Colonic mucosa (tissue), 4 donors: Measurements from ENCODE around the gene DCPS. TPM values are rescaled to one million over a fixed set of nuclear protein-coding genes. Genes with fewer than 3 reads are reported as not detected.
A peak's percentile ranks its signal among the peaks of the same experiment; 100 is the strongest.
"Not testable (repeated sequence)": the region's sequence is repeated elsewhere in the genome, so short reads cannot be mapped to it uniquely, and the experiment has no call there.

Source experiments
- DNase-seq: peaks from one replicate; pipeline ENCODE4 v3.0.0-alpha.2; 2020
- H3K27ac ChIP-seq: fragments of 200-600 bp; one replicate; pipeline ENCODE4 v1.8.0; 2021
- H3K27me3 ChIP-seq: fragments of 200-600 bp; one replicate; pipeline ENCODE4 v1.8.0; 2021
- H3K36me3 ChIP-seq: fragments of 200-600 bp; one replicate; pipeline ENCODE4 v1.8.0; 2021
- H3K4me1 ChIP-seq: fragments of 200-600 bp; one replicate; pipeline ENCODE4 v1.8.0; 2021; ENCODE audit warnings: mild to moderate bottlenecking
- H3K4me3 ChIP-seq: fragments of 200-600 bp; one replicate; pipeline ENCODE4 v1.8.0; 2021
- H3K9ac ChIP-seq, 2 donors: one replicate each; pipeline ENCODE4 v1.7.0; 2013; ENCODE audit warnings: control low read depth in 2 of 2, low read depth in 2 of 2, low read length in 2 of 2
- H3K9me3 ChIP-seq: fragments of 200-600 bp; one replicate; pipeline ENCODE4 v1.8.0; 2021
- CTCF ChIP-seq: fragments of 200-600 bp; IDR thresholded peaks from one replicate; pipeline ENCODE4 v1.8.0; 2022; ENCODE audit warnings: antibody characterized with exemption, mild to moderate bottlenecking
- intact Hi-C: fragments of 100-400 bp; cut with DNase I; formaldehyde crosslinking; loops from one replicate; pipeline ENCODE4 v1.14.1; 2022
- total RNA-seq, 2 donors: library from RNA; stranded (reverse); fragmentation: NEBNext Ultra II Directional in 1 of 2; extraction: Animal tissue kit (Norgen Biotek cat#: 25700) in 1 of 2; gene quantifications; one replicate each; pipeline ENCODE4 v1.2.1, GENCODE V29; 2021
- donor health status: healthy.
- donor health status: DM: no; HTN: no; CAD: no.
- donor health status: DM: no; HTN: no; CAD: no.

The DCPS gene
- total RNA-seq, 2 donors from 2014 or later, result 17.2 to 31.1 TPM

- DNase-seq, result no peak
- Histone ChIP-seq H3K27ac (no peak overlapping the region), H3K27me3 (no peaks in the 10 kb centered on the region), H3K4me1 (no peaks in the 10 kb centered on the region), H3K9me3 (no peaks in the 10 kb centered on the region), H3K4me3 (no peak overlapping the region), H3K36me3 (no peaks in the 10 kb centered on the region), H3K9ac (no peak overlapping the region)
- no peak for TF ChIP-seq CTCF
- intact Hi-C loops, result no loop called here
These were observed 40.6 kb downstream of the DCPS start for GRCh38 chr11:126344141-126345080.

- no peaks in the 10 kb centered on the region for H3K27me3 ChIP-seq
- H3K27ac ChIP-seq, result no peak overlapping the region
- DNase-seq, result no peak
- H3K36me3 ChIP-seq, result no peaks in the 10 kb centered on the region
- H3K9ac ChIP-seq, result no peak overlapping the region
- no peak for TF ChIP-seq CTCF
- no peaks in the 10 kb centered on the region for H3K4me1 ChIP-seq
- H3K4me3 ChIP-seq, result no peak overlapping the region
- intact Hi-C loops, result no loop called here
- no peaks in the 10 kb centered on the region for H3K9me3 ChIP-seq
These were observed 41.4 kb downstream of the DCPS start for GRCh38 chr11:126345283-126345682.

DNA sequence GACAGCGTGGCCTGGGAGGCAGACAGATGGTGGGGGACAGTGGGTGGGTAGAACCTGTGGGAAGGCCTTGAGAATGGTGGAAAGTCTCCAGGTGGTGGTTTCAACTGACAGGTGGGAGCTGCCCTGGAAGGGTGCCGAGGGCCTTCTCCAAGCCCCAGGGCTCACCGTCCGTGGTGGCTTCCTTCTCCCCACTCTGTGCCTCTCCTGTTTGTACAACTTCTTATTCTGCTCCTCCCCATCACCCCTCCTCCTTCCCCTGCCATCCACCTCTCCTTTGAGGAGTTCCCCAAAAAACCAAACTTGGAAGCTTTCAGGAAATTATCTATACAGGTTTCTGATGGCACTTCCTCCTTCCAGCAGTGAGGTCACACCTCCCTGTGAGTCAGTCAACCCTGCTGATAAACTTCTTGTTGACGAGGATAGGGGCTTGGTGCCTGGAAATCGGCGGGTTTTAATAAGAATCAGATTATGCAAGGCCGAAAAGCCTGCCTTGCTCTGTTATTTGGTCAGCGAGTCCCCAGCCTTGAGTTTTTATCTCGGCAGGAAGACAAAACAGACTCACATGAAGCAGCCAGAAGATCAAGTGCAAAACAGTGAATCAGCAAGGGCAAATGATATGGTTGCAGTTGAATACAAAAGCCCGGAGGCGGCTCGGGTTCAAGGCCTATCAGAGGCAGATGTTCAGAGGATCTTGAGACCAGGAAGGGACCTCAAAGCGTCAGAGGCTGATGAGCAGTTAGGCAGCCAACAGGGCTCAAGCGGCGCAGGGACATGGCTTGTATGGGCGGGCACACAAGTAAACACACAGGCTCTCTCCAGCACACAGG, 42.1 kb downstream of the DCPS start:
- Histone ChIP-seq H3K27ac (peak overlapping the region; percentile 37), H3K36me3 (no peaks in the 10 kb centered on the region), H3K4me3 (no peak overlapping the region), H3K27me3 (no peaks in the 10 kb centered on the region), H3K4me1 (no peaks in the 10 kb centered on the region), H3K9ac (no peak overlapping the region), H3K9me3 (no peaks in the 10 kb centered on the region)
- TF ChIP-seq CTCF, result no peak
- intact Hi-C loops, result no loop called here
- peak; percentile 37 for DNase-seq

GRCh38 chr11:126346586-126346940, 42.7 kb downstream of the DCPS start:
- DNase-seq, result no peak
- intact Hi-C loops, result no loop called here
- TF ChIP-seq CTCF, result no peak
- Histone ChIP-seq H3K36me3 (no peaks in the 10 kb centered on the region), H3K9me3 (no peaks in the 10 kb centered on the region), H3K9ac (no peak overlapping the region), H3K27ac (peak overlapping the region; percentile 37), H3K4me1 (no peaks in the 10 kb centered on the region), H3K4me3 (no peak overlapping the region), H3K27me3 (no peaks in the 10 kb centered on the region)

GRCh38 chr11:126346946-126347345, 43.1 kb downstream of the DCPS start:
- H3K27me3 ChIP-seq, H3K9ac ChIP-seq, DNase-seq, H3K4me3 ChIP-seq, intact Hi-C loops, H3K4me1 ChIP-seq, H3K9me3 ChIP-seq, H3K36me3 ChIP-seq, H3K27ac ChIP-seq: not testable (repeated sequence)
